Ovary (tissue), 9 donors: ENCODE results near the gene SPHK1. TPM values are rescaled to one million over a fixed set of nuclear protein-coding genes. Genes with fewer than 3 reads are reported as not detected.

Experiments used
- DNase-seq, 5 donors: peaks; one replicate each; pipeline ENCODE4 v3.0.0-alpha.2; 2019 to 2020
- H3K27ac ChIP-seq, 2 donors: fragments of 200-600 bp; one replicate each; pipeline versions ENCODE4 v1.5.1 to v1.8.0; 2019 to 2022
- H3K27me3 ChIP-seq: fragments of 200-600 bp; one replicate; pipeline ENCODE4 v1.8.0; 2022
- H3K36me3 ChIP-seq: fragments of 200-600 bp; sonication (generic); one replicate; pipeline ENCODE4 v1.5.1; 2019
- H3K4me1 ChIP-seq: one replicate; pipeline ENCODE4 v1.8.1; 2013; ENCODE audit warnings: mild to moderate bottlenecking, moderate library complexity; ENCODE audit not compliant: insufficient read depth
- H3K4me3 ChIP-seq: fragments of 200-600 bp; sonication (generic); one replicate; pipeline ENCODE4 v1.5.1; 2017
- H3K9me3 ChIP-seq, 2 donors: fragments of 200-600 bp in 1 of 2; sonication (generic) in 1 of 2; one replicate each; pipeline versions ENCODE4 v1.5.1 to v1.8.1; 2013 to 2019; ENCODE audit warnings: mild to moderate bottlenecking in 1 of 2, moderate library complexity in 1 of 2
- EP300 ChIP-seq: sonication (generic); formaldehyde crosslinking; IDR thresholded peaks from one replicate; pipeline ENCODE4 v1.6.1; 2017; ENCODE audit warnings: antibody characterized with exemption
- POLR2A ChIP-seq: fragments of 450-650 bp; IDR thresholded peaks from one replicate; pipeline ENCODE4 v1.6.1; 2017; ENCODE audit warnings: antibody characterized with exemption, mild to moderate bottlenecking, moderate library complexity
- WGBS, 3 donors: extraction: QIAGEN DNeasy Blood & Tissue Kit in 1 of 3; methylation state at CpG; one replicate each; pipeline versions ENCODE4 v1.1.5 to v1.1.7; 2013 to 2017; 5-methylcytosine and 5-hydroxymethylcytosine counted together
- intact Hi-C, 4 donors: fragments of 100-400 bp; cut with DNase I; formaldehyde crosslinking; loops; one replicate each; pipeline versions ENCODE4 v1.11.0 to v1.15.1; 2022 to 2023
- polyA plus RNA-seq, 2 donors: library from polyadenylated mRNA; stranded (reverse); fragments of 200-250 nt in 1 of 2; fragments of 350-450 nt in 1 of 2; fragmentation: Illumina TruSeq in 1 of 2; extraction: RNeasy Lipid Tissue Mini Kit (QIAGEN cat#74804) in 1 of 2; gene quantifications; one replicate each; pipeline ENCODE4 v1.2.3, GENCODE V29; 2013 to 2014
- total RNA-seq, 7 donors: library from RNA; depleted of rRNA in 2 of 7; stranded (reverse); fragments of >200 nt in 2 of 7; fragmentation: NEBNext Ultra II Directional in 3 of 7; extraction: Animal tissue kit (Norgen Biotek cat#: 25700) in 3 of 7; gene quantifications; one replicate each; pipeline versions ENCODE4 v1.1.0 to v1.2.4, GENCODE V29; 2016 to 2023
- TF ChIP-seq, protein P1 (sequence below), 3 donors: fragments of 450-650 bp in 2 of 3; fragments of 200-600 bp in 1 of 3; IDR thresholded peaks; one replicate each; pipeline versions ENCODE4 v1.5.1 to v1.8.0; 2016 to 2022; ENCODE audit warnings: antibody characterized with exemption in 3 of 3, mild to moderate bottlenecking in 1 of 3
- donor health status: DM: no; HTN: no; CAD: no; lungs with moderate emphysema.
- donor health status: DM: no; HTN: no; CAD: no.
- donor health status: Bipolar disorder and iron deficiency.
- donor health status: DM: yes; HTN: yes; CAD: no.
- donor health status: DM: no; HTN: no; CAD: no.
- donor health status: DM: yes; HTN: yes; CAD: no.

The SPHK1 gene
- total and polyA plus RNA-seq, 9 donors: 0.80 to 9.2 (median 3.7) TPM

DNA sequence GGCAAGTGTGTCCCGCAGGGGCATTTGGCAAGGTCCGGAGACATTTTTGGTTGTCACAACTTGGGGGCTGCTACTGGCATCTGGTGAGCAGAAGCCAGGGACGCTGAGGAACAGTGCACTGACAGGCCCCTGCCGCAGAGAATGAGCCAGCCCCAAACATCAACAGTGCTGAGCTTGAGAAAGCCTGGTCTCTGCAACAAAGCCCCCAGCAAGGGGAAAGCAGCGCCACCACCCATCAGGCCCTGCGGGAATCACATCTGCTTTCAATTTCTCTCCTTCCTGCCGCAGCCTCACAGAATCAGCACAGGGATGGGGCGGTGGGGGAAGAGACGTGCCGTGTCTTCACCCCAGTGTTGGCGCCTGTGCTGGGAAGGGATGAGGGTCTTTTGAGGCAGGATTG is 15.9 kb upstream of the SPHK1 start:
- WGBS, 3 donors: 70 to 84% (median 75%) methylated on average over 10 to 11 of the region's 11 CpGs
- no peak overlapping the region for H3K27ac ChIP-seq
- intact Hi-C loops: no loop called here

DNA sequence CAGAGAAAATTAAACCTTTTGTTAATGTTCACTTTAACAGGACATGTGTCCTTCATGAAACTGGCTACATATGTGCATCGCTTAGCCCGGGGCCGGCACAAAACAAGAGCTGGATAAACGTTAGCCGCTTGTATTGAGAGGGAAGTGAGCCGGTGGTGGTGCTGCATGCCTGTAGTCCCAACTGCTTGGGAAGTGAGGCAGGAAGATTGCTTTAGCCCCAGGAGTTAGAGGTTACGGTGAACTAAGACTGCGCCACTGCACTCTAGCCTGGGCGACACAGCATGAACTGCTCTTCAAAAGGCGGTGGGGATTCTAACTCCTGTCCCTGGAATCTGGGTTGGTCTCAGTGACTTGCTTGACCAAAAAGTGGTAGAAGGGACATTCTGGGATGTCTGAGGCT is 15.0 kb upstream of the SPHK1 start:
- WGBS, 3 donors: 74 to 83% (median 79%) methylated on average over 10 of the region's 10 CpGs
- TF ChIP-seq, protein P1, sequence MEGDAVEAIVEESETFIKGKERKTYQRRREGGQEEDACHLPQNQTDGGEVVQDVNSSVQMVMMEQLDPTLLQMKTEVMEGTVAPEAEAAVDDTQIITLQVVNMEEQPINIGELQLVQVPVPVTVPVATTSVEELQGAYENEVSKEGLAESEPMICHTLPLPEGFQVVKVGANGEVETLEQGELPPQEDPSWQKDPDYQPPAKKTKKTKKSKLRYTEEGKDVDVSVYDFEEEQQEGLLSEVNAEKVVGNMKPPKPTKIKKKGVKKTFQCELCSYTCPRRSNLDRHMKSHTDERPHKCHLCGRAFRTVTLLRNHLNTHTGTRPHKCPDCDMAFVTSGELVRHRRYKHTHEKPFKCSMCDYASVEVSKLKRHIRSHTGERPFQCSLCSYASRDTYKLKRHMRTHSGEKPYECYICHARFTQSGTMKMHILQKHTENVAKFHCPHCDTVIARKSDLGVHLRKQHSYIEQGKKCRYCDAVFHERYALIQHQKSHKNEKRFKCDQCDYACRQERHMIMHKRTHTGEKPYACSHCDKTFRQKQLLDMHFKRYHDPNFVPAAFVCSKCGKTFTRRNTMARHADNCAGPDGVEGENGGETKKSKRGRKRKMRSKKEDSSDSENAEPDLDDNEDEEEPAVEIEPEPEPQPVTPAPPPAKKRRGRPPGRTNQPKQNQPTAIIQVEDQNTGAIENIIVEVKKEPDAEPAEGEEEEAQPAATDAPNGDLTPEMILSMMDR (IDR thresholded peaks at IDR 0.05): no peak
- TF ChIP-seq EP300 (no peak), POLR2A (no peak)
- Histone ChIP-seq H3K27me3 (no peaks in the 10 kb centered on the region), H3K27ac (no peak overlapping the region), H3K36me3 (no peaks in the 10 kb centered on the region), H3K9me3 (no peaks in the 10 kb centered on the region), H3K4me3 (no peak overlapping the region), H3K4me1 (no peaks in the 10 kb centered on the region)
- intact Hi-C loops: no loop called here
- DNase-seq: no peak

More for the DNA sequence above, 15.9 kb upstream of the SPHK1 start:
- Histone ChIP-seq H3K9me3 (no peaks in the 10 kb centered on the region), H3K4me3 (no peak overlapping the region), H3K4me1 (no peaks in the 10 kb centered on the region), H3K27me3 (no peaks in the 10 kb centered on the region), H3K36me3 (no peaks in the 10 kb centered on the region)
- no peak for DNase-seq
- TF ChIP-seq POLR2A (no peak), EP300 (no peak)
- TF ChIP-seq, protein P1 (IDR thresholded peaks at IDR 0.05): no peak

DNA sequence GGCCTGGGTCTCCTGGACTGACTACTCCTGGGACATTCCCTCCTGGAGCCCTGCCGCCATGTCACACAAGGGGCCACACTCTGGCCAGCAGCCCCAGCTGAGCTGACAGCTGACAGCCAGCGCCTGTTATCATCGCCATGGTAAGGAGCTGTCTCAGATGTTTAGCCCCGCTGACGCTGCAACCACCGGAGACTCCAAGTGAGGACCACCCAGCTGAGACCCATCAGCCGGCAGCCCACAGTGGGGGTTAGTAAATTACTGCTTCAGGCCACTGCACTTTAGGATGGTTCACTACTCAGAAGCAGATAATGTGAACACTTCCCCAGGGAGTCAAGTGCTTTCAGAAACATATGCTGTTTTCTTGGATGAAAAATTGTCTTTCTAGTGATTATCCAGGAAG is 14.6 kb upstream of the SPHK1 start:
- H3K27me3 ChIP-seq: no peaks in the 10 kb centered on the region
- intact Hi-C loops: no loop called here
- 46 to 62% (median 47%) methylated on average over 7 of the region's 7 CpGs for WGBS, 3 donors
- no peak for DNase-seq
- TF ChIP-seq, protein P1 (IDR thresholded peaks at IDR 0.05): no peak
- TF ChIP-seq EP300: no peak
- no peak for TF ChIP-seq POLR2A
- H3K9me3 ChIP-seq: no peaks in the 10 kb centered on the region
- H3K4me1 ChIP-seq: no peaks in the 10 kb centered on the region
- H3K4me3 ChIP-seq: no peak overlapping the region
- no peak overlapping the region for H3K27ac ChIP-seq
- no peaks in the 10 kb centered on the region for H3K36me3 ChIP-seq

GRCh38 chr17:76370261-76370993 is 14.0 kb upstream of the SPHK1 start:
- H3K4me1 ChIP-seq: no peaks in the 10 kb centered on the region
- no peaks in the 10 kb centered on the region for H3K9me3 ChIP-seq
- H3K27ac ChIP-seq: no peak overlapping the region
- H3K36me3 ChIP-seq: no peaks in the 10 kb centered on the region
- no peak overlapping the region for H3K4me3 ChIP-seq
- intact Hi-C loops: no loop called here
- H3K27me3 ChIP-seq: no peaks in the 10 kb centered on the region
- DNase-seq: peak in 4 of 5 donors; percentile 25 to 76 (median 60)
- WGBS, 3 donors: 32 to 36% (median 34%) methylated on average over 11 of the region's 11 CpGs
- TF ChIP-seq, protein P1 (IDR thresholded peaks at IDR 0.05): peak in 2 of 3 donors; percentile 14 to 45
- TF ChIP-seq EP300: no peak
